ENCODE measurements around the gene ZNF326.

Gene ZNF326

DNA sequence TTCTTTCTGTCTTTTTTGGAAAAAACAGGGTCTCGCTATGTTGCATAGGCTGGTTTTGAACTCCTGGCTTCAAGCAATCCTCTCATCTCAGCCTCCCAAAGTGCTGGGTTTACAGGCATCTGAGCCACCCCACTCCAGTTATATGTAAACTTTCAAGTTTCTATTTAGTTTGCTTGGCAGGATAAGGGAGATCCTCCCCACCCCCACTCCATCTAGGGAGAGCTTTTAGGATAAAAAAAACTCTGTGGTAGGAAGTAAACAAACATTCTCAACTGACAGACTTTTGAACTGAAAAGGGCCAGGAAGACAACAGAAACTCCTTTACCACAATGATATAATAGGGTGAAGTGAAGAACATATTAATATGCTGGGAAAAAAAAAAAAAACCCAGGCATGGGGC, 41.0 kb upstream of the ZNF326 start:
- no peaks in the 10 kb centered on the region for H3K27me3 ChIP-seq (ENCODE audit: low read depth, low read length)
- H3K4me3 ChIP-seq (ENCODE audit: low read depth in 1 of 2, low read length in 2 of 2) = no peak overlapping the region
- no peak overlapping the region for H3K27ac ChIP-seq (ENCODE audit: low read length)
- H3K4me1 ChIP-seq (ENCODE audit: control insufficient read depth in 1 of 2, insufficient read depth in 2 of 2, low read length in 2 of 2) = no peaks in the 10 kb centered on the region
- no peaks in the 10 kb centered on the region for H3K9me3 ChIP-seq (ENCODE audit: control insufficient read depth in 1 of 2, low read length in 2 of 2)
- H3K36me3 ChIP-seq (ENCODE audit: control insufficient read depth in 1 of 2, insufficient read depth in 2 of 2, low read length in 2 of 2) = peaks cover 0 to 3% of the 10 kb centered on the region in 2 donors

GRCh38 chr1:89954401-89954800, 40.5 kb upstream of the ZNF326 start:
- Histone ChIP-seq H3K36me3 (ENCODE audit: control insufficient read depth in 1 of 2, insufficient read depth in 2 of 2, low read length in 2 of 2) (peaks cover 0 to 3% of the 10 kb centered on the region in 2 donors), H3K27ac (ENCODE audit: low read length) (no peak overlapping the region), H3K9me3 (ENCODE audit: control insufficient read depth in 1 of 2, low read length in 2 of 2) (no peaks in the 10 kb centered on the region)

DNA sequence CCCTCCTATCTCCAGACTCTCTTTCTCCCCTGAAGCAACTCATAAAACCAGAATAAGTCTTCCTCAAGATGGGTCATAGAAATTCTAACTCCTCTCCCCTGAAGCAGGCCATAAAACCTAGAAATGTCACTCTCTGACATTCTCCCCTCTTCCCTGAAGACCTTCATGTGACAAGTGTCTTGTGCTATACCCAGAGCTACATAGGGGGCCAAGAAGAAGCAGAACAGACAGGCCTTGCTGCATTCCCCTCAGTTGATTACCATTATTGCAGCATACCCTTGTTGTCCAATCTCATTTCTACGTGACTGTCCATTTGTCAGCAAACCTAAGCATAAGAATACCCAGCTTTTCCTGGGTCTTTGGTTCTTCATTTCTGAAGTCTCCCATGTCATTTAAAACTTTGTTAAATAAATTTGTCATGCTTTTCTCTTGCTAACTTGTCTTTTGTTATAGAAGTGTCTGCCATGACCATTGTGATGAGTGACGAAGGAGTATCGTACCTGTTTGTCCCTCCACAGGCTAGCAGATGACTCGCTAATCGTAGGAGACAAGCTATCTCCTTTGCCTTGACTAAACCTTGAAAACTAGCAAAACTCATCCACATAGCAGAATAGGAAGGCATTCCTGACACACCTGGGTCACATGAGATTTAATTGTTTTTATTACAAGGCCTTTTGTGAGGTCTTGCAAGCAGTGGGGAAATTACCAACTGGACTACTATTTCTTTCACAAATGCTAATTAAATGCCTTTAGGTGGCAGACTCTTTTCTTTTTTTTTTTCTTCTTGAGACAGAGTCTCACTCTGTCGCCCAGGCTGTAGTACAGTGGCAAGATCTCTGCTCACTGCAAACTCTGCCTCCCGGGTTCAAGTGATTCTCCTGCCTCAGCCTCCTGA, 39.4 kb upstream of the ZNF326 start:
- Histone ChIP-seq H3K27ac (ENCODE audit: low read length) (no peak overlapping the region), H3K9me3 (ENCODE audit: control insufficient read depth in 1 of 2, low read length in 2 of 2) (no peaks in the 10 kb centered on the region), H3K4me3 (ENCODE audit: low read depth in 1 of 2, low read length in 2 of 2) (no peak overlapping the region), H3K27me3 (ENCODE audit: low read depth, low read length) (no peaks in the 10 kb centered on the region), H3K36me3 (ENCODE audit: control insufficient read depth in 1 of 2, insufficient read depth in 2 of 2, low read length in 2 of 2) (peaks cover 0 to 3% of the 10 kb centered on the region in 2 donors), H3K4me1 (ENCODE audit: control insufficient read depth in 1 of 2, insufficient read depth in 2 of 2, low read length in 2 of 2) (no peaks in the 10 kb centered on the region)

More at GRCh38 chr1:89954401-89954800, 40.5 kb upstream of the ZNF326 start:
- no peak overlapping the region for H3K4me3 ChIP-seq (ENCODE audit: low read depth in 1 of 2, low read length in 2 of 2)
- no peaks in the 10 kb centered on the region for H3K27me3 ChIP-seq (ENCODE audit: low read depth, low read length)
- no peaks in the 10 kb centered on the region for H3K4me1 ChIP-seq (ENCODE audit: control insufficient read depth in 1 of 2, insufficient read depth in 2 of 2, low read length in 2 of 2)

GRCh38 chr1:89957107-89957506, 37.8 kb upstream of the ZNF326 start:
- no peaks in the 10 kb centered on the region for H3K9me3 ChIP-seq (ENCODE audit: control insufficient read depth in 1 of 2, low read length in 2 of 2)
- no peak overlapping the region for H3K4me3 ChIP-seq (ENCODE audit: low read depth in 1 of 2, low read length in 2 of 2)
- no peak overlapping the region for H3K27ac ChIP-seq (ENCODE audit: low read length)
- H3K4me1 ChIP-seq (ENCODE audit: control insufficient read depth in 1 of 2, insufficient read depth in 2 of 2, low read length in 2 of 2) = peaks cover 0 to 3% of the 10 kb centered on the region in 2 donors
- no peaks in the 10 kb centered on the region for H3K27me3 ChIP-seq (ENCODE audit: low read depth, low read length)
- H3K36me3 ChIP-seq (ENCODE audit: control insufficient read depth in 1 of 2, insufficient read depth in 2 of 2, low read length in 2 of 2) = peaks cover 0 to 3% of the 10 kb centered on the region in 2 donors

GRCh38 chr1:89958851-89959654, 35.9 kb upstream of the ZNF326 start:
- no peaks in the 10 kb centered on the region for H3K36me3 ChIP-seq (ENCODE audit: control insufficient read depth in 1 of 2, insufficient read depth in 2 of 2, low read length in 2 of 2)
- H3K9me3 ChIP-seq (ENCODE audit: control insufficient read depth in 1 of 2, low read length in 2 of 2) = no peaks in the 10 kb centered on the region
- H3K27me3 ChIP-seq (ENCODE audit: low read depth, low read length) = no peaks in the 10 kb centered on the region
- peaks cover 0 to 3% of the 10 kb centered on the region in 2 donors for H3K4me1 ChIP-seq (ENCODE audit: control insufficient read depth in 1 of 2, insufficient read depth in 2 of 2, low read length in 2 of 2)
- no peak overlapping the region for H3K4me3 ChIP-seq (ENCODE audit: low read depth in 1 of 2, low read length in 2 of 2)
- no peak overlapping the region for H3K27ac ChIP-seq (ENCODE audit: low read length)

DNA sequence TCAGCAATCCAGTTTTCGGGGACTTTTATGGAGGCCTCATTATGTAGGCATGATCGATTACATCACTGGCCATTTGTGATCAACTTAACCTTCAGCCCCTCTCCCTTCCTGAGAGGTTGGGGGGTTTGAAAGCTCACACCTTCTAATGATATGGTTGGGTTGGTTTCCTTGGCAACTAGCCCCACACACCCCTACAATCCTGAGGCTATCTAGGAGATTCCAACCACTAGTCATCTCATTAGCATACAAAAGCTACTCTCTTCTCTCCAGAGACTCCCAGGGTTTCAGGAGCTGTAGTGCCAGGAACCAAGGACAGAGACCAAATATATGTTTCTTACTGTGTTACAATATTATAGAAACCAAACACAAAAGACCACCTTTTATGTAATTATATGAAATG, 35.2 kb upstream of the ZNF326 start:
- no peak overlapping the region for H3K4me3 ChIP-seq (ENCODE audit: low read depth in 1 of 2, low read length in 2 of 2)
- H3K27ac ChIP-seq (ENCODE audit: low read length) = no peak overlapping the region
- no peaks in the 10 kb centered on the region for H3K27me3 ChIP-seq (ENCODE audit: low read depth, low read length)
- no peaks in the 10 kb centered on the region for H3K36me3 ChIP-seq (ENCODE audit: control insufficient read depth in 1 of 2, insufficient read depth in 2 of 2, low read length in 2 of 2)
- H3K4me1 ChIP-seq (ENCODE audit: control insufficient read depth in 1 of 2, insufficient read depth in 2 of 2, low read length in 2 of 2) = peaks cover 0 to 3% of the 10 kb centered on the region in 2 donors
- no peaks in the 10 kb centered on the region for H3K9me3 ChIP-seq (ENCODE audit: control insufficient read depth in 1 of 2, low read length in 2 of 2)

DNA sequence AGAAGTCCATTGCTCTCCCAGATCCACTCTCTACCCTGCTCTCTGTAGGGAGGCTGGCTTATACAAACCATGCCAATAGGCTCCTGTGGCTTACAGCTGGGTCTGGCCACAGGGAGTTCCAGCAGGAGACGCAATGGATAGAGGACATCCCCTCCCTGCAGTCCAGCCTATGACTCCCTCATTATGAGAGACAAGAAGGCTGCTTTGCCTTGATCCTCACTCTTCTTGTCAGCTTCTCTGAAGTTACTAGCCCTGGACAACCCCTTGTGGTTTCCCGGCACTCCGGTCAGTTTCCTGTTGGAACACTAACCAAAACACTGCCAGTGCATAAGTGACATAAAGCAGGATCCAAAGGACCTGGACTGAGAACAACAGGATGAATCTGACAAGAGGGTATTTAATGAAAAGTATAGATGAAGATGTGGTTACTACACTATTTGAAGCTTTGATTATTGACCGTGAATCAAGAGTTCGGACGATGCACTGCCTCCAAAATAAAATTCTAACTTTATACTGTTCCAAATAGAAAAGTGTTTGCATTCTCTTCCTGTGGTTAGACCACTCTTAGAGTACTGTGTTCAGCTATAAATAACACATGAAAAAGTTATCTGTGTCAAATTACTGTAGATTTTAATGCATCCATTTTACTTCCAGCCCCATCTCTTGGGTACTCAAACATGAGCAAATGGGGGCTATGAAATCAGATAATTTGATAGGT, 32.7 kb upstream of the ZNF326 start:
- Histone ChIP-seq H3K4me1 (ENCODE audit: control insufficient read depth in 1 of 2, insufficient read depth in 2 of 2, low read length in 2 of 2) (peaks cover 0 to 3% of the 10 kb centered on the region in 2 donors), H3K27me3 (ENCODE audit: low read depth, low read length) (no peaks in the 10 kb centered on the region), H3K4me3 (ENCODE audit: low read depth in 1 of 2, low read length in 2 of 2) (no peak overlapping the region), H3K27ac (ENCODE audit: low read length) (no peak overlapping the region), H3K9me3 (ENCODE audit: control insufficient read depth in 1 of 2, low read length in 2 of 2) (no peaks in the 10 kb centered on the region), H3K36me3 (ENCODE audit: control insufficient read depth in 1 of 2, insufficient read depth in 2 of 2, low read length in 2 of 2) (no peaks in the 10 kb centered on the region)

DNA sequence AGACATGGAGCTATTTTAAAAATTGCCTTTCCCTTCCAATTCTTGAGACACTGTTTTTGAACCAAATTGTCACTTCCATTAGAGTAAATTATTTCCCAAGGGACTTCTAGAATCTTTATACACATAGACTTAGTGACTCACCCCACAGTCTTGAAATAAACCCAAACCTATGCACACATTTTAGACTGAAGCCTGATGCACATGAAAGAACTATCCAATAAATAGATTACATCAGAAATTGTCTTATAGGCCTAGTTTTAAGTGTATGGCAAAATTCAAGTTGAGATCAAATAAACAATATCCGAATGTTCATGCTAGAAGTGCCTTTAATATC, 32.2 kb upstream of the ZNF326 start:
- H3K9me3 ChIP-seq (ENCODE audit: control insufficient read depth in 1 of 2, low read length in 2 of 2) = no peaks in the 10 kb centered on the region
- peaks cover 0 to 3% of the 10 kb centered on the region in 2 donors for H3K4me1 ChIP-seq (ENCODE audit: control insufficient read depth in 1 of 2, insufficient read depth in 2 of 2, low read length in 2 of 2)
- no peak overlapping the region for H3K27ac ChIP-seq (ENCODE audit: low read length)
- no peaks in the 10 kb centered on the region for H3K27me3 ChIP-seq (ENCODE audit: low read depth, low read length)
- no peak overlapping the region for H3K4me3 ChIP-seq (ENCODE audit: low read depth in 1 of 2, low read length in 2 of 2)
- H3K36me3 ChIP-seq (ENCODE audit: control insufficient read depth in 1 of 2, insufficient read depth in 2 of 2, low read length in 2 of 2) = no peaks in the 10 kb centered on the region

DNA sequence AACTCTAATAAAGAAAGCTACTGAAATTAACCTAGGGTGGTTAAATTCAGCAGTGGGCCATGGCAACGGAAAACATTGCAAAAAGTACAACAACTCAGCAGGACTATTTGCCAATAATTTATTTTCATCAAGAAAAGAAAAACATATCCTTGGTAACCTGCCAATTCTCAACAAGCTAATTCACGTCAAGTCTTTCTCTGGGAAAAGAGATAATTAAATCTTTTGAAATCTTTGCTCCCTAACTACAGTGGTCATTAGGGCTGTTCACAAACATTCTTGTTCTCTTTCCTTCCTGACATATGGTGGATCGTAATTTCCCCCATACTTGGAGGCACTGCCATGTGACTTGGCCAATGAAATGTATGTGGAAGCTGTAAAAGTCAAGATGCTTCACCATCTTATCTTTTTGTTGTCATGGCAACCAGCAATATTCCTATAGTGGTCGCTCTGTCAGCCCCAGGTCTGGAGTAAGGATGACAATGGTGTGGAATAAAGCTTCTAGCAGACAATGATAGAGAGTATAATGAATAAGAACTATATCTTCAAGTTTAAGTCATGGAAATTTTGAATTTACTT, 29.6 kb upstream of the ZNF326 start:
- Histone ChIP-seq H3K27me3 (ENCODE audit: low read depth, low read length) (no peaks in the 10 kb centered on the region), H3K36me3 (ENCODE audit: control insufficient read depth in 1 of 2, insufficient read depth in 2 of 2, low read length in 2 of 2) (no peaks in the 10 kb centered on the region), H3K4me3 (ENCODE audit: low read depth in 1 of 2, low read length in 2 of 2) (no peak overlapping the region), H3K27ac (ENCODE audit: low read length) (no peak overlapping the region), H3K4me1 (ENCODE audit: control insufficient read depth in 1 of 2, insufficient read depth in 2 of 2, low read length in 2 of 2) (peaks cover 0 to 3% of the 10 kb centered on the region in 2 donors), H3K9me3 (ENCODE audit: control insufficient read depth in 1 of 2, low read length in 2 of 2) (no peaks in the 10 kb centered on the region)

DNA sequence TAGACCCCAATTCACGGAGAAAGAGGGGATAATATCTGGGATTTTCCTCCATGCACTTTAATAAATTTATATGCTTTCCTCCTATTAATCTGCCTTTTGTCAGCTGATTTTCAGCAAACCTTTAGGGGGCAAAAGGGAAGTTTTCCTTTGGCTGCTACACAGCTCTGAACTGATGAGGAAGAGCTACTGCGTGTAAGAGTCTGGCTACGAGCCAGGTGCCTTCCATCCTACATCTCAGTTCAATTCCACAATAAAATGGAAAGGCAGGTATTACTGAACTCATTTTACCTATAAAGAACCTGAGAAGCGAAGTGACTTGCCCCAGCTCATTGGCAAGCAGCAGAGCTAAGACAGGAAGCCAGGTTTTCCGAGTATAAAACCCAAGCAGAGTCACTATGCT, 28.3 kb upstream of the ZNF326 start:
- Histone ChIP-seq H3K9me3 (ENCODE audit: control insufficient read depth in 1 of 2, low read length in 2 of 2) (no peaks in the 10 kb centered on the region), H3K4me1 (ENCODE audit: control insufficient read depth in 1 of 2, insufficient read depth in 2 of 2, low read length in 2 of 2) (peaks cover 0 to 3% of the 10 kb centered on the region in 2 donors), H3K27me3 (ENCODE audit: low read depth, low read length) (no peaks in the 10 kb centered on the region), H3K4me3 (ENCODE audit: low read depth in 1 of 2, low read length in 2 of 2) (no peak overlapping the region), H3K36me3 (ENCODE audit: control insufficient read depth in 1 of 2, insufficient read depth in 2 of 2, low read length in 2 of 2) (no peaks in the 10 kb centered on the region), H3K27ac (ENCODE audit: low read length) (no peak overlapping the region)

DNA sequence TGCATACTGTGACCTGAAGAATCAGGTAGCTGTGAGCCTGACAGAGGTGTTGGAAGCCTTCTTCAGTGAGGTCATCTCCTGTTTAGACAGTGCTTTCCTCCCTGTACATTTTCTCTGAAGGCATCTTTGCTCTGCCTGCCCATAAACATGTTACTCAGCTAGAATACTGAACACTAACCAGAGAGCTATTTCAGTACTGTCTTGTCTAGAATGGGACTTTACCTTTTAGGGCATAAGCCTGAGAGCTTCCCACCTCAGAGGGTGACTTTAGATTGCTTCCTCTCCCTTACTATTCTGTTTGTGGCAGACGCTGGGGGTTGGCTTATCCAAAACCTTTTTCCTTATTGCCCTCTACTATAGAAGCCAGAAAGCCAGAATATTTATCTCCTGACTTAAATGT, 23.3 kb upstream of the ZNF326 start:
- no peaks in the 10 kb centered on the region for H3K36me3 ChIP-seq (ENCODE audit: control insufficient read depth in 1 of 2, insufficient read depth in 2 of 2, low read length in 2 of 2)
- H3K27ac ChIP-seq (ENCODE audit: low read length) = no peak overlapping the region

More for the DNA sequence above, 23.3 kb upstream of the ZNF326 start:
- Histone ChIP-seq H3K4me3 (ENCODE audit: low read depth in 1 of 2, low read length in 2 of 2) (no peak overlapping the region), H3K9me3 (ENCODE audit: control insufficient read depth in 1 of 2, low read length in 2 of 2) (no peaks in the 10 kb centered on the region), H3K4me1 (ENCODE audit: control insufficient read depth in 1 of 2, insufficient read depth in 2 of 2, low read length in 2 of 2) (peaks cover 0 to 7% of the 10 kb centered on the region in 2 donors), H3K27me3 (ENCODE audit: low read depth, low read length) (no peaks in the 10 kb centered on the region)
